T-helper 1 cell treated with Interleukin-12 subunit alpha and Interleukin-12 subunit beta and Interleukin-4 antibody, amounts not matched to agents 30 μg/mL and 1 μg/mL, for 36 hours (primary cell): ENCODE measurements around the gene PSMC3.

ENCODE experiments used
- H3K27ac Mint-ChIP-seq: one replicate; pipeline ENCODE4 v1.8.0; 2021; ENCODE audit warnings: mild to moderate bottlenecking, mixed read lengths
- H3K27me3 Mint-ChIP-seq: one replicate; pipeline ENCODE4 v1.8.0; 2021; ENCODE audit warnings: low read depth, mixed read lengths
- H3K36me3 Mint-ChIP-seq: one replicate; pipeline ENCODE4 v1.8.0; 2021; ENCODE audit warnings: low read depth, mixed read lengths
- H3K4me1 Mint-ChIP-seq: one replicate; pipeline ENCODE4 v1.8.0; 2021; ENCODE audit warnings: low read depth, mixed read lengths
- H3K4me3 Mint-ChIP-seq: one replicate; pipeline ENCODE4 v1.8.0; 2021; ENCODE audit warnings: mild to moderate bottlenecking, moderate library complexity, mixed read lengths
- H3K9me3 Mint-ChIP-seq: one replicate; pipeline ENCODE4 v1.8.0; 2021; ENCODE audit warnings: mixed read lengths

Gene PSMC3

DNA sequence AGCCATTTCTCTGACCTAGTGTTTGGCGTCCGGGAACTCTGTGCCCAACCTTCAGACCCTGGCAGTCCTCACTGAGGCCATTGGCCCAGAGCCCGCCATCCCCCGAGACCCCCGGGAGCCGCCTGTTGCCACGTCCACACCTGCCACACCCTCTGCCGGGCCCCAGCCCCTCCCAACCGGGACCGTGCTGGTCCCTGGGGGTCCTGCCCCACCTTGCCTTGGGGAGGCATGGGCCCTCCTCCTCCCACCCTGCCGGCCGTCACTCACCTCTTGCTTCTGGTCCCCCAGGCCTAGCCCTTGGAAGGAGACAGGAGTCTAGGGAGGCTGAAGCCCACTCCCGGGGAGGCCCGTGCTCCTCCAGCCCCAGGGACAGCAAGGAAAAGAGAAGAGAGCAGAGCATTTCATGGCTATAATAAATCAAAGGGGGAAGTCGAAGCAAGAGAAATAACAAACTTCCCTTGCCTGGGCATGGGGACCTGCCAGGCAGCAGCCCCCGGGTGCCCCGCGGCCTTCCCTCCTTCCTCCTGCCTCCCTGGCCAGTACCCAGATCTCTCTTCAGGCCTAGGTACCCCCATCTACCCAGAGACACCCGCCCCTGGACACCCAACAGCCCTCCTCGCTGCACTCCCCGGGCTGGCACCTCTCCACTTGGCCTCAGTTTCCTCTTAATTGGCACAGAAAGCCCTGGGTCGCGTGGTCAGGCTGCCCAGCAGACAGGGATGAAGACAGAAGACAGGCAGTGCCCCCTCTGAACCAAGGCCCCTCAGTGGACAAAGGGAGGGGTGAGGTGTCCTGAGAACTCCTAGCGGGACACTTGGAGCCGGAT lies 30.8 kb downstream of the PSMC3 start:
- no peaks in the 10 kb centered on the region for H3K36me3 Mint-ChIP-seq
- H3K4me1 Mint-ChIP-seq = peaks cover 12% of the 10 kb centered on the region
- peak overlapping the region; percentile 40 for H3K4me3 Mint-ChIP-seq
- H3K27me3 Mint-ChIP-seq = no peaks in the 10 kb centered on the region
- peak overlapping the region; percentile 88 for H3K27ac Mint-ChIP-seq
- H3K9me3 Mint-ChIP-seq = no peaks in the 10 kb centered on the region

DNA sequence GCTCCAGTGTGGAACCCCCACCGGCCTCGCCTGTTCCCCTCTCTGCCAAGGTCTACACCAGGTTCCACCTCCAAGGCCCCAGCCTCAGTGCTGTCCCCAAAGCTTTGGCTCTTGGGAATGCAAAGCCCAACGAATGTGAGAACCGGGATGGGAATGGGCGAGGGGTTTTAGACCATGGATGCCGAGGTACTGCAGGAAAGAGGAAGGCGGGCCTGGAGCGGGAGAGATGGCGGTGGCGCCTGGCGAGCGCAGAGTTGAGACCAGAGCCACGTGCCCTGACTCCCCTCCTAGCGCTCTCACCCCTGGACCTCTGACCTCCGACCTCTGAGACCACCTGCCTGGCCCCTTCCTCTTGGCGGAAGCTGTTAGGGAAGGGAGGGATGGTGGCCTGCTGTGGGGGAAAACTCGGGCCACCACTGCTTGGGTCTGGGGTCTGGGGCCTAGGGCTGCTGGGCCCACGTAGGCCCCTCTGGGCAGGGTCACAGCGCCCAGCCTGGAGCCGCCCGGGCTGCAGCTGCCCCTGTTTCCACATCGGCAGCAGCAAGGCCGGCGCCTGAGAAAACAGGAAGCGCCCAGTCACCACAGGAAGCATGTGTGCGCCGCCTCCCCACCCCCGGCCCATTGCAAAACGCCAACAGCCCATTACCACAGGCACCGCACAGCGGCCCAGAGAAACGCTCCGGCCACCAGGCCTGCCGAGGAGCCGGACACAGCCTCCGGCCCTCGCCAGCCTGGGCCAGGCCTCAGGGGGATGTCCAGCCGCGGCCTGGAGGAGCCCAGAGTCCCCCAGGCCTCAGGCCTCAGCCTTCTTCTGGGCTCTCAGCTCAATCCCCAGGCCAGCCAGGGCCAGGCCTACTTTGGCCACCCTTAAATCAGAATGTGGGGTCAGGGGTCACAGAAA lies 31.7 kb downstream of the PSMC3 start:
- Mint-ChIP-seq H3K4me3 (peak overlapping the region; percentile 67), H3K36me3 (no peaks in the 10 kb centered on the region), H3K4me1 (peaks cover 13% of the 10 kb centered on the region), H3K27me3 (no peaks in the 10 kb centered on the region), H3K9me3 (no peaks in the 10 kb centered on the region), H3K27ac (peak overlapping the region; percentile 89)

- Mint-ChIP-seq H3K27me3 (no peaks in the 10 kb centered on the region), H3K27ac (peak overlapping the region; percentile 89), H3K4me1 (peaks cover 15% of the 10 kb centered on the region), H3K4me3 (no peak overlapping the region), H3K36me3 (no peaks in the 10 kb centered on the region), H3K9me3 (no peaks in the 10 kb centered on the region)
These were observed 32.3 kb downstream of the PSMC3 start for GRCh38 chr11:47394050-47394321.

GRCh38 chr11:47393163-47394049 lies 32.8 kb downstream of the PSMC3 start:
- Mint-ChIP-seq H3K36me3 (no peaks in the 10 kb centered on the region), H3K27ac (peak overlapping the region; percentile 89), H3K4me3 (no peak overlapping the region), H3K27me3 (no peaks in the 10 kb centered on the region), H3K4me1 (peaks cover 15% of the 10 kb centered on the region), H3K9me3 (no peaks in the 10 kb centered on the region)

DNA sequence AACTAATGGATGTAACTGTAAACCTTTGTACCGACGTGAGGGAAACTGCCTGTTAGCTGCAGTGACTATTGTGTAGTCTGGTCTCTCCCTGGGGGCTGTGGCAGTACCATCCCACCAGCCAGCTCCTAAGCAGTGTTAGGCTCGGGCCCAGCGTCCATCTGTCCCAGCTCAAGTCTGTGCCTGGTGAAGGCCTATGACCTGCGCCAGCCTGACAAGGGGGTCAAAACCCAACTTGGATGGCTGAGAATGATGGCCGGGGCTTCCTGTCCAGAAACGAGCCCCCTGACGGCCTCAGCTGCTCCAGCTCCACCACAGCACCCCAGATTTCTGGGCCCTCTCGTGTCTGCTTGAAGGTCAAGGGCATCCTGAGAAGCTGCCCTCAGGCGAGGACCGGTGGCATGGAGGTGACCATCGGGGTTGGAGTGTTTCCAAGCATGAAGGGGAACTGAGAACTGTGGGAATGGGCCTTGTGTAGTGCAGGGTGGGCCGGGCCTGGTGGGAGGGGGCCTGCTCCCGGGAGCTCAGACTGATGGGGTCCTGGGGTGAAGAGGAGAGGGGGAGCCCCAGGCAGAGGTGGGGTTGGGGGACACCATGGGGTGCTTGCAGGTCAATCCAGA lies 33.6 kb downstream of the PSMC3 start:
- Mint-ChIP-seq H3K27ac (no peak overlapping the region), H3K4me3 (no peak overlapping the region), H3K4me1 (peaks cover 15% of the 10 kb centered on the region), H3K27me3 (no peaks in the 10 kb centered on the region), H3K9me3 (no peaks in the 10 kb centered on the region), H3K36me3 (no peaks in the 10 kb centered on the region)

GRCh38 chr11:47391711-47392432 lies 34.4 kb downstream of the PSMC3 start:
- no peaks in the 10 kb centered on the region for H3K27me3 Mint-ChIP-seq
- no peaks in the 10 kb centered on the region for H3K36me3 Mint-ChIP-seq
- no peaks in the 10 kb centered on the region for H3K9me3 Mint-ChIP-seq
- H3K4me3 Mint-ChIP-seq = no peak overlapping the region
- H3K27ac Mint-ChIP-seq = peak overlapping the region; percentile 57
- peaks cover 15% of the 10 kb centered on the region for H3K4me1 Mint-ChIP-seq

DNA sequence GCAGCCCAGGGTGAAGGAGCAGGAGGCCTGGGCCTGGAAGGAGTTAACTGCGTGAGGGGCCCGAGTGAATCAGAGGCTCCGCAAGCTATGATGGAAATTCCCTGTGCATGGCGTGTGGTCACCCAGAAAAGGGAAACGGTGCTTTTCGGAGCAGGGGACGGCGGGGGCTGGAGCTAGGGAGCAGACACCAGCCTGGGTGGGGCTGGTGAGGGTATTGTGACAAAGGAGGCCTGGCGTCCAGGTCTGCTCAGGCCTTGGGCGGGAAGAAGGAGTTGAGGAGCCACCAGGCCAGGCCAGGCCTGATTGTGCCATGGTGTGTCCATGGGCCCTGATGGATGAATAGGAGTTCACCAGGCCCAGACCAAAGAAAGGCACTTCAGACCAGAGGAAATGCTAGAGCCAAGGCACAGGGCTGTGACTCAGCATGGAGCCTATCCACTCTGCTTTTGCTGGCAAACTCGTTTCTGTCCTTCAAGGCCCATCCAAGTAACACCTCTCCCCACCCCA lies 35.1 kb downstream of the PSMC3 start:
- Mint-ChIP-seq H3K27me3 (no peaks in the 10 kb centered on the region), H3K9me3 (no peaks in the 10 kb centered on the region), H3K4me3 (no peak overlapping the region), H3K36me3 (no peaks in the 10 kb centered on the region), H3K27ac (peak overlapping the region; percentile 52), H3K4me1 (peaks cover 15% of the 10 kb centered on the region)

DNA sequence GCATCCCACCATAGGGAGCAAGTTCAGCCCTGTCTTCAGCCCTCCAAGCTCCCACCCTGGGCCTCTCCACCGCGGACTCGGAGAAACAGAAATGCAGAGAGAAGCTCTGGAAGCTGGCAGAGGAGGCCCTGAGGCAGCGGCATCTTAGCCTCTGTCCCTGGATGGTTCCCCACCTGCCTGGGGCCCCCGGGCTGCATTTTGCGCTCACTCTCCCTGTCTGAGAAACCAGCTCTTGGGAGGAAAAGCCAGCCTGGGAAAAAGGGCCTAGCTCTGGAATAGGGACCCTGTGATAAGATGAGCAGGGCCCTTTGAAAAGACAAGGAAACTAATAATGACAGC lies 35.8 kb downstream of the PSMC3 start:
- H3K27ac Mint-ChIP-seq = no peak overlapping the region
- no peak overlapping the region for H3K4me3 Mint-ChIP-seq
- H3K4me1 Mint-ChIP-seq = peaks cover 14% of the 10 kb centered on the region
- no peaks in the 10 kb centered on the region for H3K9me3 Mint-ChIP-seq
- H3K27me3 Mint-ChIP-seq = no peaks in the 10 kb centered on the region
- H3K36me3 Mint-ChIP-seq = no peaks in the 10 kb centered on the region

DNA sequence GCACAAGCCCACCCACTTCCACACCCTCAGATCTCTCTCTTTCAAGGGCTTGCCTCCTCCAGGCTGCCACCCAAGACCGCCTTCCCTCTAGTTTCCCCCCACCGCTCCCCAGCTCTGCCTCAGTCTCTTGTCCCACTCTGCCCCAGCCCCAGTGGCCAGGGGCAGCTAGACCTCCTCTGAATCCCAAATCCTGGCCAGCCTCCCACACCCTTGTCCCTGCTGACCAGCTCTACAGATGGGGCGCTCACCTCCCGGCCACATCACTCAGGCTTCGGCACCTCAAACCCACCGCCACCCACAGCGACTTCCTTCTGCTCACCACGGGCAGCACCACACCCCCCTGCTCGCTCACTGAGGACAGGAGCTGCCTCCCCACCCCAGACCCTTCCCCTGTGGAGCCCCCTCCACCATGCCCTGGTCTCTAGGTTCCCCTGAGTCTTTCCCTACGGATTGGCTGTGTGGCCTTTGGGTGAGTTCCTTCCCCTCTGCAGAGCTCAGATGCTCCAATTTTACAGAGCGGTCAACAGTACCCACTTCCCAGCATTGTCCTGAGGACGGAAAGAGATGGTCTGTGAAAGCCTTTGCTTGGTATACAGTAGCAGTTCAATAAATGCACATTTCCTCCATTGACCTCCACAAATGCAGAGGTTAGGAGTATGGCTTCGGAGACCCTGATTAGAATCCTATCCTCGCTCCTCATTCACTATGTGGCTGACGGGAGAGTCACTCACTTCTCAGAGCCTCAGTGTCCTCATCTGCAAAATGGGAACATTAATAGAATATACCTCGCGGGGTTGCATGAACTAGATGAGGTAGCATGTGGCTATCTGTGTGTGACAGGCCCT lies 36.4 kb downstream of the PSMC3 start:
- no peaks in the 10 kb centered on the region for H3K27me3 Mint-ChIP-seq
- no peaks in the 10 kb centered on the region for H3K9me3 Mint-ChIP-seq
- H3K4me3 Mint-ChIP-seq = no peak overlapping the region
- H3K36me3 Mint-ChIP-seq = no peaks in the 10 kb centered on the region
- H3K27ac Mint-ChIP-seq = no peak overlapping the region
- peaks cover 13% of the 10 kb centered on the region for H3K4me1 Mint-ChIP-seq

DNA sequence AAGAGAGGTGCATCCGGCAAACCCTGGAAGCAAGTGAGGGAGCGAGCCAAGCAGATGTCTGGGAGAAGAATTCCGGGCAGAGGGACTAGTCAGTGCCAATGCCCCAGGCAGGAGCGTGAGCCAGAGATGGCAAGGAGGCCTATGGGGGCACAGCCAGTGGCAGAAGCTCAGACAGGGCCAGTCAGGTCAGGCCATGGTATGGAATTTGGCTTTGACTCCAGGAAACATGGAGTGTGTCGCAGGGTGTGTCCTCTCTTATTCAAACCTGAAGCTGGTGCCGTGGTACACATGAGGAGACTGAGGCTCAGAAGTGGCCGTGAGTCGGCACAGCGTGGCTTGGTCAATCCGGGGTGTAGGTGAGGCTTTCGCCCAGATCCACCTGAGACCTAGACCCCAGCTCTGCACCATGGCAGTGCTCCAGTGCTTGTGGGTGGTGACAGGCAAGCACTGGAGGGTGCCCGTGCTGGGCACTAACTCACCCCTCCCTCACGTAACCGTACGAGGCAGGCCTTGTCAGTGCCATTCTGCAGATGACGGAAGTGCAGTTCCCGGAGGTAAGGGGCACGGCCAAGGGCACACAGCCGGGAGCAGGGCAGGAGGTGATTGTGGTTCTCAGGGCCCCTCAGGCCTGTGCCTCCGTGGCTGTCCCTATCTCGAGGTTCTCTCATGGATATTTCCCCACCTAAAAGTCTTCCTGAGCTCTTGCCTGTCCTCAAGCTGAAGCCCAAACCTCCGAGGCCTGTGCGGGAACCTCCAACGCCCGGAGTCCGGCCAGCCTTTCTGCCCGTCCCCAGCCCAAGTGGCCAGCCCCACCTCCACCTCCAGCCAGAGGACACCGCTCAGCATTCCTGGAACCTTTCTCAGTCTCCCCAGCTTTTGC lies 37.3 kb downstream of the PSMC3 start:
- Mint-ChIP-seq H3K4me1 (peaks cover 9% of the 10 kb centered on the region), H3K9me3 (no peaks in the 10 kb centered on the region), H3K27ac (no peak overlapping the region), H3K27me3 (no peaks in the 10 kb centered on the region), H3K36me3 (no peaks in the 10 kb centered on the region), H3K4me3 (no peak overlapping the region)

GRCh38 chr11:47387944-47388696 lies 38.1 kb downstream of the PSMC3 start:
- no peaks in the 10 kb centered on the region for H3K27me3 Mint-ChIP-seq
- no peaks in the 10 kb centered on the region for H3K9me3 Mint-ChIP-seq
- peaks cover 9% of the 10 kb centered on the region for H3K4me1 Mint-ChIP-seq
- no peak overlapping the region for H3K27ac Mint-ChIP-seq
- H3K36me3 Mint-ChIP-seq = no peaks in the 10 kb centered on the region
- no peak overlapping the region for H3K4me3 Mint-ChIP-seq

DNA sequence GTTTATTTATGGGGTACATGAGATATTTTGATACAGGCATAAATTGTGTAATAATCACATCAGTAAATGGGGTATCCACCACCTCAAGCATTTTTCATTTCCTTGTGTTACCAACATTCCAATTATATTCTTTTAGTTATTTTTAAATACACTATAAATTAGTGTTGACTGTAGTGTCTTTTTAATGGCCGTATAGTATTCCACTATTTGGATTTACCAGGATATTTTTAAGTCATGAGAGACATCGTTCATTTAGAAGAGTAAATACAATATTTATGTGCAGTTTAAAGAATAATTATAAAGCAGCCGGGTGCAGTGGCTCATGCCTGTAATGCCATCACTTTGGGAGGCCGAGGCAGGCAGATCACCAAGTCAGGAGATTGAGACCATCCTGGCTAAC lies 41.7 kb downstream of the PSMC3 start:
- Mint-ChIP-seq H3K4me3 (no peak overlapping the region), H3K9me3 (no peaks in the 10 kb centered on the region), H3K27ac (no peak overlapping the region), H3K36me3 (no peaks in the 10 kb centered on the region), H3K27me3 (no peaks in the 10 kb centered on the region), H3K4me1 (peaks cover 4% of the 10 kb centered on the region)
